Sigmoid colon (tissue), 7 donors: ENCODE measurements around the gene ZACN. TPM values are rescaled to one million over a fixed set of nuclear protein-coding genes. Genes with fewer than 3 reads are reported as not detected.
"Not testable (repeated sequence)": the region's sequence is repeated elsewhere in the genome, so short reads cannot be mapped to it uniquely, and the experiment has no call there.

Experiments
- DNase-seq: peaks from one replicate; pipeline ENCODE4 v3.0.0-alpha.2; 2019
- H3K27ac ChIP-seq, 4 donors: fragments of 200-600 bp; sonication (generic); one replicate each; pipeline ENCODE4 v1.5.1; 2016 to 2019; ENCODE audit warnings: mild to moderate bottlenecking in 1 of 4
- H3K27me3 ChIP-seq, 3 donors: fragments of 200-600 bp; sonication (generic); one replicate each; pipeline ENCODE4 v1.5.1; 2019; ENCODE audit warnings: mild to moderate bottlenecking in 1 of 3
- H3K36me3 ChIP-seq, 4 donors: fragments of 200-600 bp; sonication (generic); one replicate each; pipeline ENCODE4 v1.5.1; 2016 to 2019
- H3K4me1 ChIP-seq, 4 donors: fragments of 200-600 bp; sonication (generic); one replicate each; pipeline ENCODE4 v1.5.1; 2017 to 2019
- H3K4me3 ChIP-seq, 4 donors: fragments of 200-600 bp; sonication (generic); one replicate each; pipeline ENCODE4 v1.5.1; 2017 to 2019; ENCODE audit warnings: mild to moderate bottlenecking in 2 of 4, moderate library complexity in 1 of 4
- H3K9me3 ChIP-seq, 4 donors: fragments of 200-600 bp in 3 of 4; sonication (generic) in 3 of 4; one replicate each; pipeline versions ENCODE4 v1.5.1 to v1.6.1; 2013 to 2019
- CTCF ChIP-seq, 4 experiments: fragments of 450-650 bp in 3 of 4; fragments of 200-600 bp in 1 of 4; IDR thresholded peaks; one replicate each; pipeline ENCODE4 v1.5.1; 2016 to 2019; ENCODE audit warnings: antibody characterized with exemption in 4 of 4, mild to moderate bottlenecking in 3 of 4, moderate library complexity in 2 of 4
- EP300 ChIP-seq, 4 donors: sonication (generic); formaldehyde crosslinking; IDR thresholded peaks; one replicate each; pipeline ENCODE4 v1.6.1; 2017; ENCODE audit warnings: antibody characterized with exemption in 4 of 4
- POLR2A ChIP-seq, 2 donors: fragments of 450-650 bp; IDR thresholded peaks; one replicate each; pipeline ENCODE4 v1.6.1; 2016; ENCODE audit warnings: antibody characterized with exemption in 2 of 2, mild to moderate bottlenecking in 2 of 2, moderate library complexity in 2 of 2
- POLR2AphosphoS5 ChIP-seq, 4 donors: sonication (generic); formaldehyde crosslinking; IDR thresholded peaks; one replicate each; pipeline ENCODE4 v1.6.1; 2017; ENCODE audit warnings: antibody characterized with exemption in 4 of 4
- WGBS, 2 donors: extraction: QIAGEN DNeasy Blood & Tissue Kit; methylation state at CpG; one replicate each; pipeline ENCODE4 v1.1.7; 2013; 5-methylcytosine and 5-hydroxymethylcytosine counted together
- intact Hi-C: fragments of 100-400 bp; cut with DNase I; formaldehyde crosslinking; loops from one replicate; pipeline ENCODE4 v1.15.1; 2023
- polyA plus RNA-seq, 3 donors: library from polyadenylated mRNA; stranded (reverse); fragments of 200-250 nt; gene quantifications; one replicate each; pipeline ENCODE4 v1.2.3, GENCODE V29; 2013
- total RNA-seq, 4 donors: library from RNA; depleted of rRNA; stranded (reverse); fragments of >200 nt; gene quantifications; one replicate each; pipeline ENCODE4 v1.1.0, GENCODE V29; 2016
- donor health status: healthy with polysubstance abuse.
- donor health status: Bipolar disorder and iron deficiency.
- donor health status: healthy.

The ZACN gene
- total and polyA plus RNA-seq, 7 donors = 0.16 to 3.5 (median 1.2) TPM

- no peak for TF ChIP-seq POLR2AphosphoS5 (IDR thresholded peaks at IDR 0.05)
- peak in 1 of 4 experiments; percentile 23 for TF ChIP-seq CTCF (IDR thresholded peaks at IDR 0.05)
- no peak for TF ChIP-seq EP300 (IDR thresholded peaks at IDR 0.05)
- no peak for DNase-seq
- WGBS, 2 donors = 6 to 8% methylated on average over 48 of the region's 48 CpGs
- Histone ChIP-seq H3K27ac (no peak overlapping the region), H3K4me1 (peaks cover 3 to 68% (median 63%) of the 10 kb centered on the region in 4 donors), H3K4me3 (peak overlapping the region in 3 of 4 donors; percentile 12 to 41 (median 39)), H3K9me3 (no peaks in the 10 kb centered on the region), H3K36me3 (peaks cover 0 to under 1% (median 0%) of the 10 kb centered on the region in 4 donors), H3K27me3 (peaks cover 36 to 71% (median 59%) of the 10 kb centered on the region in 3 donors)
- intact Hi-C loops = loop anchor here (10.0 kb wide), 1 partner anchor 171 kb away; the partner anchor contains the start of gene MRPL38
These were observed 3.4 kb upstream of the ZACN start for GRCh38 chr17:76075364-76076145.

DNA sequence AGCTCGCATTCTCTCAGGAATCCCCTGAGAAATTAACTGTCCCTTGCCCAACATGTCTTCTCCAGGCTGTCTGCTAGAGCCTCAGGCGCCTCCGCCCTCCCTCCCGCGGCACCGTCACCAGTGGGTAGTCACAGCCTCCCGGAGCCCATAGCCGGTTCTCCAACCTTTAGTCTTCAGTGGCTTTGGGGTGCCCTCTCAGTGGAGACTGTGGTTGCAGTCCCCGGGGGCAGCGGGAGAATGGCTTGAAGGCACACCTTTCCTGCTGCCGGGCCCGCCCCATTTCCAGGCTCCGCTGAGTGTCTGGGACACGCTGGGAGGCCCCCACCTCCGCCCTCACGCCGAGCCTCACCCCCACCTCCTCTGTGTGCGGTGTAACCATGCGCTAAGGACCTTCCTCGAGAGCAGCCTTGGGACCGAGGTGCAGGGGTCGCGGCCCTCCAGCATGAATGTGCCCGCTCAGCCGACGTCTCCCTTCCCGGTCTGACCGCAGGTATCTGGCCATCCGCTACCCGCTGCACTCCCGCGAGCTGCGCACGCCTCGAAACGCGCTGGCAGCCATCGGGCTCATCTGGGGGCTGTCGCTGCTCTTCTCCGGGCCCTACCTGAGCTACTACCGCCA lies 2.7 kb upstream of the ZACN start:
- WGBS, 2 donors = 4 to 6% methylated on average over 41 of the region's 41 CpGs
- Histone ChIP-seq H3K27me3 (peaks cover 36 to 71% (median 59%) of the 10 kb centered on the region in 3 donors), H3K4me1 (peaks cover 3 to 63% (median 57%) of the 10 kb centered on the region in 4 donors)

DNA sequence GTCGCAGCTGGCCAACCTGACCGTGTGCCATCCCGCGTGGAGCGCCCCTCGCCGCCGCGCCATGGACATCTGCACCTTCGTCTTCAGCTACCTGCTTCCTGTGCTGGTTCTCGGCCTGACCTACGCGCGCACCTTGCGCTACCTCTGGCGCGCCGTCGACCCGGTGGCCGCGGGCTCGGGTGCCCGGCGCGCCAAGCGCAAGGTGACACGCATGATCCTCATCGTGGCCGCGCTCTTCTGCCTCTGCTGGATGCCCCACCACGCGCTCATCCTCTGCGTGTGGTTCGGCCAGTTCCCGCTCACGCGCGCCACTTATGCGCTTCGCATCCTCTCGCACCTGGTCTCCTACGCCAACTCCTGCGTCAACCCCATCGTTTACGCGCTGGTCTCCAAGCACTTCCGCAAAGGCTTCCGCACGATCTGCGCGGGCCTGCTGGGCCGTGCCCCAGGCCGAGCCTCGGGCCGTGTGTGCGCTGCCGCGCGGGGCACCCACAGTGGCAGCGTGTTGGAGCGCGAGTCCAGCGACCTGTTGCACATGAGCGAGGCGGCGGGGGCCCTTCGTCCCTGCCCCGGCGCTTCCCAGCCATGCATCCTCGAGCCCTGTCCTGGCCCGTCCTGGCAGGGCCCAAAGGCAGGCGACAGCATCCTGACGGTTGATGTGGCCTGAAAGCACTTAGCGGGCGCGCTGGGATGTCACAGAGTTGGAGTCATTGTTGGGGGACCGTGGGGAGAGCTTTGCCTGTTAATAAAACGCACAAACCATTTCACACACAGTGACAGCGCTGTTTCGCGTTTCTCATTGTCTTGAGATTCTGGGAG lies 2.0 kb upstream of the ZACN start:
- WGBS, 2 donors = 6 to 7% methylated on average over 82 of the region's 82 CpGs
- Histone ChIP-seq H3K36me3 (no peaks in the 10 kb centered on the region), H3K27ac (no peak overlapping the region), H3K4me3 (peak overlapping the region in 2 of 4 donors; percentile 39 to 41), H3K4me1 (peaks cover 2 to 57% (median 52%) of the 10 kb centered on the region in 4 donors), H3K9me3 (no peaks in the 10 kb centered on the region), H3K27me3 (peaks cover 36 to 71% (median 59%) of the 10 kb centered on the region in 3 donors)
- no peak for DNase-seq
- intact Hi-C loops = loop anchor here (10.0 kb wide), 1 partner anchor 172 kb away; the partner anchor contains the start of gene MRPL38
- TF ChIP-seq POLR2A (IDR thresholded peaks at IDR 0.05) (no peak), CTCF (IDR thresholded peaks at IDR 0.05) (no peak), POLR2AphosphoS5 (IDR thresholded peaks at IDR 0.05) (no peak), EP300 (IDR thresholded peaks at IDR 0.05) (no peak)

More for the DNA sequence above, 2.7 kb upstream of the ZACN start:
- intact Hi-C loops = loop anchor here (10.0 kb wide), 1 partner anchor 171 kb away; the partner anchor contains the start of gene MRPL38
- H3K27ac ChIP-seq = no peak overlapping the region
- DNase-seq = no peak
- H3K9me3 ChIP-seq = no peaks in the 10 kb centered on the region
- peak overlapping the region in 3 of 4 donors; percentile 12 to 41 (median 39) for H3K4me3 ChIP-seq
- H3K36me3 ChIP-seq = no peaks in the 10 kb centered on the region
- TF ChIP-seq EP300 (IDR thresholded peaks at IDR 0.05) (no peak), POLR2A (IDR thresholded peaks at IDR 0.05) (no peak), CTCF (IDR thresholded peaks at IDR 0.05) (no peak), POLR2AphosphoS5 (IDR thresholded peaks at IDR 0.05) (no peak)

GRCh38 chr17:76077584-76078110 lies 1.3 kb upstream of the ZACN start:
- intact Hi-C loops = loop anchor here (10.0 kb wide), 1 partner anchor 173 kb away; the partner anchor contains the start of gene MRPL38
- TF ChIP-seq POLR2A (IDR thresholded peaks at IDR 0.05) (no peak), EP300 (IDR thresholded peaks at IDR 0.05) (no peak), CTCF (IDR thresholded peaks at IDR 0.05) (no peak), POLR2AphosphoS5 (IDR thresholded peaks at IDR 0.05) (no peak)
- WGBS, 2 donors = 23 to 27% methylated on average over 12 of the region's 12 CpGs
- Histone ChIP-seq H3K9me3 (no peaks in the 10 kb centered on the region), H3K4me1 (peaks cover 0 to 56% (median 52%) of the 10 kb centered on the region in 4 donors), H3K36me3 (peaks cover 0 to 5% (median under 1%) of the 10 kb centered on the region in 4 donors), H3K4me3 (no peak overlapping the region), H3K27me3 (peaks cover 36 to 71% (median 59%) of the 10 kb centered on the region in 3 donors), H3K27ac (no peak overlapping the region)
- no peak for DNase-seq

DNA sequence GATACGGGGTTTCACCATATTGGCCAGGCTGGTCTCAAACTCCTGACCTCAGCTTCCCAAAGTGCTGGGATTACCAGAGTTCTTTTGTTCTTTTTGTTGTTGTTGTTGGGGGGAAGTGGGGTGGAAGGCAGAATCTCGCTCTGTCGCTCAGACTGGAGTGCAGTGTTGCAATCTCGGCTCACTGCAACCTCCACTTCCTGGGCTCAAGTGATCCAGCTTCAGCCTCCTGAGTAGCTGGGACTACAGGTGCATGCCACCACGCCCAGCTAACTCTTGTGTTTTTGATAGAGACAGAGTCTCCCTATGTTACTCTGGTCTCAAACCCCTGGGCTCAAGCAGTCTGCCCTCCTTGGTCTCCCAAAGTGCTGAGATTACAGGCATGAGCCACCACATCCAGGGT lies 612 bp upstream of the ZACN start:
- Histone ChIP-seq H3K27me3 (peaks cover 36 to 71% (median 59%) of the 10 kb centered on the region in 3 donors), H3K4me1 (peaks cover 0 to 50% (median 47%) of the 10 kb centered on the region in 4 donors), H3K36me3 (peaks cover 0 to 12% (median 5%) of the 10 kb centered on the region in 4 donors)
- not testable (repeated sequence) for H3K9me3 ChIP-seq, DNase-seq, H3K4me3 ChIP-seq, H3K27ac ChIP-seq
- 60 to 63% methylated on average over 5 of the region's 5 CpGs for WGBS, 2 donors
- intact Hi-C loops = loop anchor here (10.0 kb wide), 1 partner anchor 174 kb away; the partner anchor contains the start of gene MRPL38
